NCI-H1694 (cell line): Measurements from ENCODE around the gene PRXL2C.
"Not testable (repeated sequence)": the region's sequence is repeated elsewhere in the genome, so short reads cannot be mapped to it uniquely, and the experiment has no call there.

Experiments used
- DNase-seq: peaks from one replicate; lab custom pipeline; 2025; lab: John Stamatoyannopoulos, UW

PRXL2C gene

DNA sequence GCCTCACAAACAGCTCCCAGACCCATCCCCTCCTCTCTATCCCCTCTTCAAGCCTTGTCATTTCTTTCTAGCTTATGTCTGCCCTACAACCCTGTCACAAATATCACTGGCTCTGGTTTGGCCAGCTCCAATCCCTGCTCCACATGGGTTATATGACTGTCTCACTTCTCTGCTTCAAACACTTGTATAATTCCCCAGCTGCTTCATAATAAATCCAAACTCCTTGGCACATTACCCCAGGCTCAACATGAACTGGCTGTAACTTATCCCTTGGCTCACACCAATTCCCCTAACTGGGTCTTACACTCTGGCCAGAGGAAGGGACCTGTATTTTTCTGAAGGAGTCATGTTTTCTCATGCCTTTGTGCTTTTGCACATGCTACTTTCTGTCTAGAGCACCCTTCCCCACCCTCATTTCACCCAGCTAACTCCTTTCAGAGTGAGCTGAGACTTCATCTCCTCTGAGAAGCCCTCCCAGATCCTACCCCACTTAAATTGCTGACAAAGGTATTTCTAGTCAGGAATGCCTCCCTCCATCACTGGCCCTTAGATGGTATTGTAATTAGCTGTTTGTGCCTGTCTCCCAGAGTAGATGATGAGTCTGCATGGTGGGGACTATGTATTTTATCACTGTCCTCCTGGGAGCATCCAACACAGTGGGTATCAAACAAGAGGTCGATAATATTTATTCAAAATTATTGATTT is 5.3 kb downstream of the PRXL2C start:
- DNase-seq, result no peak

DNA sequence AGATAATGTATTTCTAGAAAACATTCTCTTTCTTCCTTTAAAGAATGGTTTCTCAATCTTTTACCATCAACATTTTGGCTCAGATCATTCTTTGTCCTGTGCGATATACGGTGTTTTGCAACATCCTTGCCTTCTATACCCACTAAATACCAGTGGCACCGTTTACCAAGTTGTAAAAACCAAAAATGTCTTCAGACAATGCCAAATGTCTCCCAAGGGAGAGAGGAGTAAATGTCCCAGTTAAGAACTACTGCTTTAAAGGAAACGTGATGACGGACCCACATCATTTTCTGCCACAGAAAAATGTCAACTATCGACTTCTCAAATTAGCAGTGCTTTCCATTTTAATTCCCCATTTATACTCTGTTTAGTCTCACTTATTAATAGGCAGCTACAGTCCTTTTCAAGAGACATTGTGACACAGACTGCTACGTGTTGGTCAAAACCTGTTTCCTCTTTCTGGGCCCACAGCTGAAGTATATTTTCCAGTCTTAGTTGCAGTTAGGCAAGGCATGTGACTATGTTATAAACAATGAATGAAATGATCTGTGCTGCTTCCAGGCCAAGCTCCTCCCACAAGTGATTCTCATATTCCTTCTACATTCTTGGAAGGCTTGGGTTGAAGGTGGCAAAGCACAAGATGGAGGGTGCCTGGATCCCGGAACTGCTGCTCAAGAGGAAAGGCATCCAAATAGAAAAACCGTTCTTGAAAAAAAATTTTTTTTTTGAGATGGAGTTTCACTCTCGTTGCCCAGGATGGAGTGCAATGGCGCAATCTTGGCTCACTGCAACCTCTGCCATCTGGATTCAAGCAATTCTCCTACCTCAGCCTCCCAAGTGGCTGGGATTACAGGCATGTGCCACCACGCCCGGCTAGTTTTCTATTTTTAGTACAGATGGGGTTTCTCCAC is 8.8 kb downstream of the PRXL2C start:
- no peak for DNase-seq

DNA sequence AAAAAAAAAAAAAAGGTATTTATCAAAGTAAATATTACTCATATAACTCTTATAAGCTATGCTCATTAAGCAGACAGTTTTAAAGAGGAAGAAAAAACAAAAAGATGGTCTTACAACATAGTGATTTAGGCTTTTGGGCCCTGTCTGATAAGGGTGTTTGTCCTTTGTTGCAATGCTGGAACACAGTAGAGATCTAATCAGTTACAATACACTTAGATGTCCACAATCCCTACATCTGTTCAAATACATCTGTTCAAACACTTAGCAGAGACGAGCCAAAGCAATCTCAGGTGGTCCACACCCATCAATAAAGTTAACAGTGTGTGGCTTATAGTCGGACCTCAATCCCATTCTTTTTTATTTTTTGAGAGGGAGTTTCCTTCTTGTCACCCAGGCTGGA is 11.0 kb downstream of the PRXL2C start:
- no peak for DNase-seq

DNA sequence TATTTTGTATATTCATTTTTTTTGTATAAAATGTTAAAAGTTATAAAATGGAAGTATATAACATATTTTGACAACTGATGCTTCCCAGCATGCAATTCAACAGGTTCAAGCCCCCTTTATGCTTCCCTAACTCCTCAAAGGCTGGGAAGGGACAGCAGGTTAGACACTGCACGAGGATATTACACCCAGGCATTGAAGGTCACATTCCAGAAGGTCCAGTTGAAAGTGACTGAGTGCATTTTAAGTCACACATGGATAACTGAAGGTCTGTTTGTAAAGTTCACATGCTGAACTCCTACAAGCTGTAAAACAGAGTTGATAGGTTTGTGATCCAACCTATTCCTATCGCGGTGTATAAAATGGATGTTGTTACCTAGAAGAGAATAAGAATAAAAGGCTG is 13.6 kb downstream of the PRXL2C start:
- no peak for DNase-seq

DNA sequence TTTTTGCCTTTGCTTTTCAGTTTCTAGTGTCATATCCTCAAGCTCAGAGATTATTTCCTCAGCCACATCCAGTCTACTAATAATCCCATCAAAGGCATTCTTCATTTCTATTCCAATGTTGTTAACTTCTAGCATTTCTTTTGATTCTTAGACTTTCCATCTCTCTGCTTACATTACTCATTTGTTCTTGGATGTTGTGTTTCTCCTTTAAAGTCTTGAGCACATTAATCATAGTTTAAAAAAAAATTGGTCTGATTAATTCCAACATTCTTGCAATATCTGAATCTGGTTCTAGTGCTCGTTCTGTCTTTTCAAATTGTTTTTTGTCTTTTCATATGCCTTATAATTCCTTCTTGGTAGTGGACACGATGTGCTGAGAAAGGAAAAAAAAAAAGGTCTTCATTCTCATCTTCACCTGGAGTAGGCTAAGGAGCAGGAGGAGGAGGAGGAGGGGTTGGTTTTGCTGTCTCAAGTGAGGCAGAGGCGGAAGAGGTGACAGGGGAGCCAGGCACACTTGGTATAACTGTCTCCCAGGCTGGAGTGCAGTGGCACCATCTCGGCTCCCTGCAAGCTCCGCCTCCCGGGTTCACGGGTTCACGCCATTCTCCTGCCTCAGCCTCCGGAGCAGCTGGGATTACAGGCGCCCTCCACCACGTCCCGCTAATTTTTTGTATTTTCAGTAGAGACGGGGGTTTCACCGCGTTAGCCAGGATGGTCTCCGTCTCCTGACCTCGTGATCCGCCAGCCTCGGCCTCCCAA is 16.3 kb downstream of the PRXL2C start:
- DNase-seq, result no peak

DNA sequence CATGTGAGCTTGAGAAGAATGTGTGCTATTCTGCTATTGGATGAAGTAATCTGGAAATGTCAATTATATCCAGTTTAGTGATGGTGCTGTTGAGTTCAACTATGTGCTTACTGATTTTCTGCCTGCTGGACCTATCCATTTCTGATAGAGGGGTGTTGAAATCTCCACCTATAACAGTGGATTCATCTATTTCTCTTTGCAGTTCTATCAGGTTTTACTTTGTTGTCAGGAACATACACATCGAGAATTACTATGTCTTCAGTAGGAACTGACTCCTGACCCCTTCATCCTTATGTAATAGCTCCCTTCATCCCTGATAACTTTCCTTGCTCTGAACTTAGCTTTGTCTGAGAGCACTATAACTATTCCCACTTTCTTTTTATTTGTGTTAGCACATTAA is 18.7 kb downstream of the PRXL2C start:
- DNase-seq, result no peak

DNA sequence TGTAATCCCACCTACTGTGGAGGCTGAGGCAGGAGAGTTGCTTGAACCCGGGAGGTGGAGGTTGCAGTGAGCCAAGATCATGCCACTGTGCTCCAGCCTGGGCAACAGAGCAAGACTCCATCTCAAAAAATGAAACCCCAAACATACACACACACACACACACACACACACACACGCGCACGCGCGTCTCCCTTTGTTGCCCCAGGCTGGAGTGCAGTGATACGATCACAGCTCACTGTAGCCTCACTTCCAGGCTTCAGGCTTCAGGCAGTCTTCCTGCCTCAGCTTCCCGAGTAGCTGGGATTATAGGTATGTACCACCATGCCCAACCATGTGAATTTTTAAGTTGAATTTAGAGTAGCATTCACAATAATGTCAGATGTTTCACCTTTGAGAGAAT is 21.5 kb downstream of the PRXL2C start:
- DNase-seq, result not testable (repeated sequence)

DNA sequence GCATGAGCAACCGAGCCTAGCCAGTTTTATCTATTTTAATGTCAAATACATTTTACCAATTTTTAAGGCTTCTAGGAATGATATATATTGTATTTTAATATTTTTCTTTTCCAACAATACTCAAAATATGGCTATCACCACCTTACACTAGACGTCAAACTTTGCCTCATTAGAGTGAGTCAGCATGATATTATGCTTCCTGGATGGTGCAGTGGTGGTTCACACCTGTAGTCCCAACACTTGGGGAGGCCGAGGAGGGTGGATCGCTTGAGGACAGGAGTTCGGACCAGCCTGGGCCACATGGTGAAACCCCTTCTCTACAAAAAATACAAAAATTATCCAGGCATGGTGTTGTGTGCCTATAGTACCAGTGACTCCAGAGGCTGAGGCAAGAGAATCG is 28.2 kb downstream of the PRXL2C start:
- no peak for DNase-seq

DNA sequence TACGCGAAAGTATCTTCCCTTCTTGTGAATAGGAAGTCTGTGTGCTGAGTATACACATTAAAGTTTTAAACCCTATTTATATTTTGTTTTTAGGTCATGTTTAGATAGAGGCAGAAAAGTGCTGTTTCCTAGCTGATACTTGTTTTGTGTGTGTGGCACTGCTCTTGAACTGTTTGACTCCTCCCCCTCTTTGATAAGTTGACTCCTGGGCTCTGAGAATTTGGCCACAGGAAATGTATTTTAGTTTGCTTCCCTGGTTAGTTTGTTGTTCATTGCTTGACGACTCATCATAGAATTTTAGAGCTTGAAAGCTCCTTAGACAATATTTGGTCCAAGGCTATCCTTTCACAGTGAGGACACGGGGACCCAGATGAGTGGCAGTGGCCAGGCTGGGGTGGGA is 33.5 kb downstream of the PRXL2C start:
- DNase-seq, result no peak

DNA sequence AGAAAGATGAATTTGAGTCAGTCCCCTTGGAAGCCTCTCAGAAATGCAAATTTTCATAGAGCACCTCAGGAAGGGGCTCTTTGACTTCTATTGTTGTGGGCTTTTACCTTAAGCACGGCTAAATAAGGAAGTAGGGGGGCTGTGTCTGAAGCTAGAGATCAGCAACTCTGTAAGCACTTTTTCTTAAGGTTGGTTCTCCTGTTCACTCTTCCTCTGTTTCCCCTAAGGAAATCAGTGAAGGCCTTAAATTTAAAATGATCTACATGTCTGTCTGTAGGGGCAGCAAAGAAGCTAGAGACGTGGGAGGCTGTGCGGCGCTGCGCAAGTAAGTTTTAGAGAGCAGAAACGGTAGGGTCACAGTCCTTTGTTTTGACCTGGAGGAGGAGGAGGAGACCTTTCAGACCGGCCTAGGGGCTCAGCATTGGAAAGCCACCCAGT is 34.3 kb downstream of the PRXL2C start:
- no peak for DNase-seq

DNA sequence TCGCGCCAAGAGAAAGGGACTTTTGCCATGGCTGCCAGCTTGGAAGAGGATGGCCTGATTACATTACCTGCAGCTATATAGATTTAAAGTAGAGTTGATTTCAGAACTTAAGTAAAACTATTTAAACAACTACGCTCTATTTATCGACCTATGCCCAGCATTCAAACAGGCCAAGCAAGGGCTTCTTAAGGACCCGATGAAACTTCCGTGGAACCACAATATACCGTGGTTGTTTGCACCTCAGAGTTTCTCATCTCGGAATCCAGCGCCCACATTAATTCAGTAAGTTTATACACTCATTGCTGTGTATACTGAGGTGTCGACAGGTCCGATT is 35.0 kb downstream of the PRXL2C start:
- DNase-seq, result no peak

DNA sequence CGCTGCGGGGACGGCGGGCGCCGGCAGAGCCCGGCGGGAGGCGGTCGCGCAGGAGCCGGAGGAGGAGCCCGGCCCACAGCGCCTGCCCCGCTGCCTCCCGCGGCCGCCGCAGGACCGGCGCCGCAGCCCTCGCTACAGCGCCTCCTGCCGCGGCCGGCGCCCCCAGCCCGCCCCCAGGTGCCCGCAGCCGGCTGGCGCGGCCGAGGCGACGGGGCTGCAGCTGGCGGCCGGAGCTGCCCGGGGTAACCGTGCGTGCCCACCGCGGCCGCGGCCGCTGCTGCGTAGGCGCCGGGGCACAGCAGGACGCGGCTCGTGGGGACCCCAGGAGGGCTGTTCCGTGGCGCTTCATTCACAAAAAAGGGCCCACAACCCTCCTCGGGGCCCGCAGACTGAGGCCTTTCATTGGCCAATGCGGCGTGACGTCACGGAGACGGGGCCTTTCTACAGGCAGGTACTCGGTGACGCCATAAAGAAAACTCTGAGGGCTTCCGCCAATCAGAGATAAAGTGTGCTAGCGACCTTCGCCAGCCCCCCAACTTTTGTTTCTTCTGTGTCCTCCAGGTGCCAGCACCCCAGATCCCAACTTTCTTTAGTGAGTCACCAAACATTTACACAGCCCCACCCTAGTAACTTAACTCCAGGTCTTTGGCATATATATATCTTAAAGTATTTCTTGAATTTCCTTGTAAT is 35.5 kb downstream of the PRXL2C start, which contains the start of gene CDC14B:
Gene CDC14B (minus strand): TSS at position 353 of the 690 bp plus-strand sequence. CDS start 465 bp downstream, outside the sequence.
- peak; percentile 48 for DNase-seq

DNA sequence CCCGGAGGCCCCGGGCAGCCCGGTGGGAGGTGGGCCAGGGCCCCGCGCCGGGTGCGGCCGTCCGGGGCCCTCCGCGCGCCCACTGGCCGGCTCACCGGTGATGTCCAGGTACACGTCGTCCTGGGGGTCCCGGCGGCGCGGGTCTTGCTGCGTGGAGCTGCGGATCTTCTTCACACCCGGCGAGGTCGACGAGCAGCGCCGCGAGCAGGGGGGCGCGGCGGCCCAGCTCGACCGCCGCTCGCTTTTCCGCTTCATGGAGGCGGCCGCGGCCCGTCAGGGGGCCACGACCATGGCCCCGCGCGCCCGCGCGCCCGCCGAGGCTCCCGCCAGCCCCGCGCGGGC is 36.0 kb downstream of the PRXL2C start:
- DNase-seq, result no peak

DNA sequence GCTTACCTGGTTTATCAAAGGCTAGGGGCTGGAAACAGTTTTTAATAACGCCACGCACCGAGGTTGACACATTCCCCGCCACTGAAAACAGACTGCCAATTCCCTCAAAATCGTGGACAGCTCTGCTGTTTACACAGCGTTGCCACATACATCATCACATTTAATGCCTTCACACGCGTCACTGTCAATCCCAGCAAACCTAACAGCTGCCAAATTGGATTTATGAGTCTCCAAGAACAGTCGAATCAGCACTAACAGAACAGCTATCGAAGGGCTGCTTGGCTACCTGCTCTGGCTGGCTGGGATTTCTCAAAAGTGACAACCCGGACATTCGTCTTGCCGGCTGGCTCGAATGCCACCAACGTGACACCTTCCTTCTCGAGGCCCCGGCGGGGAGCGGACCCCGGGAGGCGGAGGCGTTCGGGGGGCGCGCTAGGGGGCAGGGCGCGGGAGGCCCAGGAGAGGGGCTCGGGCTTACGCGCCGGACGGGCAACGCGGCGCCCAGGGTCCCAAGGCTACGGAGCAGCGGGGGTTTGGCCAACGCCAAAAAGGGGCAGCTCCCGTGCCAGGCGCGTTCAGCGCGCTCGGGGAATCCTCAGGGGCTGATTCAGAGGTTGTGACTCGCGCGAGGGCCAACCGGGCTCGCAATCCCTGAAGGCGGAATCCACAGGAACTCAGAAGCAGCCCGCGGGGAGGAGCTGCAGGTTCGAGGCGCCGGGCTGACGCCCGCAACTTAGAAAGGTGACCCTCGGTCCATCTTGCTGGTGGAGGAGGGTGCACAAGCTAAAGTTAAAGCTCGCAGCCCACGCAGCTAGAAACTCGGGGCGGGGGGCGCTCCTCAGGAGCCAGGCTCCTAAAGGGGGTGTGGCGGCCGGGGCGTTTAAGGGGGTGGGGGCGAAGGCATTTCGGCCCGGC is 36.7 kb downstream of the PRXL2C start:
- DNase-seq, result no peak

DNA sequence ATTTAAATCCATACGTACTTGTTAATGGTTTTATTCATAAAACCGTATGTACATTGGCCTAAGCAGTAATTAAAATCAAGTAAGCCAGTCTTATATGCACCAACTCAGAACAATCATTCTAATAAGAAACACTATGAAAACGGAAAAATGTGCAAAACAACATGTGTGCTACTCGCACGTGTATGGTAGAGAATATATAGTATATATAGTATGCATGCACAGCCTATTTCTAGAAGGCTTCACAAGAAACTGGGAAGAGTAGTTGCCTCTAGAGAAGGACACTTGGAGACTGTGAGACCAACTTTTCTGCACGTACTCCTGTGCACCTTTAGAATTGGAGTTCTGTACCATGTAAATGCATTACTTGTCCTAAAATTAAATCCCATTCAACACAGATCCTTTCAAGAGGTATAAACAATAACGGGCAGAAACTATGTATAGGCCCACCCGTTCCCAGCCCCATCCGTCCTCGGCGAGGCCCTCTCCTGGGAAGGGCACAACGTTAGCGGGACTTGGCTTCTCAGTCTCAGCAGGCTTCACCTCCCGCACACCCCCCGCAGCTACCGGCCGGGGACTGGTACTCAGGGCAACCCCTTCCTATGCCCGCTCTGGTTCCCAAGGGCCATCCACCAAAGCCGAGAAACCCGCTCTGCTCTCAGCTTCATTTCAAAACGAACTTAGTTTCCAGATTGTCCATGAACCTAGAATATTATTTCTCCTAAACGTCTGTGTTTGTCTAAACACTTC is 37.5 kb downstream of the PRXL2C start:
- DNase-seq, result no peak

DNA sequence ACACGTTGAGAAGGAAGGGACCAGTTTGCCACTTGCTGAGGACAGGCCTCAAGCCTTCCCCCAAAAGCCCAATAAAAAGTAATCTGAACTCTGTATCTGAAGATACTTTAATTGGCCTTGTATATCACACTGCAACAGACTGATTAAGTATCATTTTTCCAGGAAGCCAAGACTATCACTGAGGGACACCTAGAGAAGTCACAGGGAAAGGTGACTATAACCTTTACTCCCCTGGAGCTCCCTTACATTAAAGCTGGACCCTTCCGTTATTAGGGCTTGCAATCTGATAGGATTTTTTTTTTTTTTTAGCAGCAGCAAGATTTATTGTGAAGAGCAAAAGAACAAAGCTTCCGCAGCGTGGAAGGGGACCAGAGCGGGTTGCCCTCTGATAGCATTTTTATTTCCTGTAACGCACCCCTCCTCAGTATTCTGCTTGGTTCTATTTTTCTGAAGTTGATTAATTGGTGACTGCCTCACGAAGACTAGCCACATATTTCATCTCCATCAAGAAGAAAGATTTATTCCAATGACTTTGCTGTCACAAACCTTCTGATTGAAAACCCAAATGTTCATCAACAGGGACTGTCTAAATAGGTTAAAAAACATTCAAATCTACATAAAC is 38.2 kb downstream of the PRXL2C start:
- DNase-seq, result no peak

DNA sequence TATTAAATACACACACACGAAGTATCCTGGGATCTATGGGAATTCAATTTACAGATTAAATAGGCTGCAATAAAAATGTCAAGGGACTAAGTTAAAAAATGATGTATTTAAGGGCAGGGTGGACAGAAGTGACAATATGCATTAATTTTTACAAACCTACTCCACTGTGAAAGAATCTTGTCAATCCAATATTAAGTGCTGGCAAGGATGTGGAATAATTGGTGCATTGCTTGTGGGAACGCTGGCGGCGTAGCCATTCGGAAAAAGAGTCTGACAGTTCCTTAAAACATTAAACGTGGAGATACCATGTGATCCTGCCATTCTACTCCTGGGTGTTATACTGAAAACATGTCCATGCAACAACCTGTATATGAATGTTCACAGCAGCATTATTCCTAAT is 39.7 kb downstream of the PRXL2C start:
- DNase-seq, result no peak

DNA sequence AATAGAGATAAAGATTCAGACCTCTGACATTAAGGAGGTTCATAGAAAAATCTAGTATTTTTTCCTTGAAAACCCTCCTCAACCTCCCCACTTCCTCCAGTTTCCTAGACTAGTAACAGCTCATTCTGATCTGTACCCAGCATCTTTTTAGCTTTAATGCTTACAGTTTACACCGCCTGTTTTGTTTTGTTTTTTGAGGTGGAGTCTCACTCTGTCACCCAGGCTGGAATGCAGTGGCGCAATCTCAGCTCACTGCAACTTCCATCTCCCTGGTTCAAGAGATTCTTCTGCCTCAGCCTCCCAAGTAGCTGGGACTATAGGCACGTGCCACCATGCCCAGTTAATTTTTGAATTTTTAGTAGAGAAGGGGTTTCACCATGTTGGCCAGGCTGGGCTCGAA is 40.5 kb downstream of the PRXL2C start:
- not testable (repeated sequence) for DNase-seq

DNA sequence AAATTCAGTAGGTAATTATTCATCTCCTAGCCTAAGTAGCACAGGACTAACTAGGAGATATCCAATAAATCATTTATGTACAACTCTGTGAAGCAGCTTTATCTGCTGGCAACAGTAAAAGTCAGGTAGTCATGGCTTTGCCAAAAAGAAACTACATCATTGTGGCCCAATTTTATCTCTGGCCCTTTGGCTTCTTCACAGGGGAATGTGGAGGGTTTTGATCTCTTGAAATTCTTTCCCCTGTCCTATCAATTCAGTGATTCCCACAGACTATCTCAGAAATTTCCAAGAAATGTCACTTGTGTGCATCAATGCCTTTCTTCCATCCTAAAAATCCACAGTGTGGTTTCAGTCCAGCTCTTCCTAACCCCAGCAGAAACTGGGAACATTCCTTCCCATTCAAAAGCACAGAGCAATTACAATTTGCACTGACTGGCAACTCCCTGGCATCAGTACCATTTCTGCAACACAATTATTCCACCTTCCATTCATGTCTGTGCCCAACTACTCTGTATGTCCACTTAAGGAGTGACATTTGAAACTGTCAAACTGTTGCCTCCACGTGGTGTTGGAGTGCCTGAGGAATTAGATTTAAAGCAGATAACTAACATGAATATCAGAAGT is 42.0 kb downstream of the PRXL2C start:
- no peak for DNase-seq
